GM18870 (cell line): Measurements from ENCODE around the gene MEAK7.

Experiments
- ATAC-seq: cut with Tn5 transposase; IDR thresholded peaks from one replicate; pipeline ENCODE4 v1.9.1; 2021; ENCODE audit warnings: moderate library complexity; ENCODE audit not compliant: unreplicated experiment

The MEAK7 gene

DNA sequence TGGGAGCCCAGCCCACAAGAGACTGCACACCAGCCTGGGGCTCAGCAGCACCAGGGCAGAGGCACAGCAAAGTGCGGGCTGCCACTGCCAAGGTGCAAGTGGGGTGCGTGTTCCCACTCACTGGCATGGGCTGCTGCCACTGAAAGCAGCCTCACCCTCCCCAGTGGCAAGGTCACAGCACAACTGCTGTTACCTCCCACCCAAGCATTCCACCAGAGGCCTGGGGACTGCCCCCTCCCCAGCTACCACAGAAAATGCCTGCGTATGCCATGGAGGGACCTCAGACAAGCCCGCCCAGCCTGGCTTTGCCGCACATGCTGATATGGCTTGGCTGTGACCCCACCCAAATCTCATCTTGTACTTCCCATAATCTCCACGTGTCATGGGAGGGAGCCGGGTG lies 33.1 kb downstream of the MEAK7 start:
- no peak for ATAC-seq

- ATAC-seq, result no peak
These were observed 36.8 kb downstream of the MEAK7 start for GRCh38 chr16:84467709-84468108.

DNA sequence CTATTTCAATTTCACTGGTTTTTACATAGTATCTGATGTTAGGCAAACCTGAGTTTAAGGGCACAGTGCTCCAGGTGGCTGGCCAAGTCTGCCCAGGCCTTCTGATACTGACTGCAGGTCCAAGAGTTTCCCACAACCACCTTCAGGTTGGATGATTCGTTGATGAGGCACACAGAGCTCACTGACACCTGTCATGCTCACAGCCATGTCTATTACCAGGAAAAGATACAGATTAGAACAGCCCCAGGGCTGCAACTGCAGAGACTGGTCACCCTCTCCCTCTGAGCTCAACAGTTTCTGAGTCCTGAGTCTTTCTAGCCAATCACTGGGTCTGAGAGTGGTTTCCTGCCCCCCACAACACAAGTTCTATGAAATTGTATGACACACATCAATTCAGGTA lies 37.2 kb downstream of the MEAK7 start:
- no peak for ATAC-seq

GRCh38 chr16:84466692-84467091 lies 37.8 kb downstream of the MEAK7 start:
- ATAC-seq, result no peak

GRCh38 chr16:84465154-84465553 lies 39.3 kb downstream of the MEAK7 start:
- no peak for ATAC-seq

GRCh38 chr16:84464116-84464515 lies 40.3 kb downstream of the MEAK7 start:
- no peak for ATAC-seq

DNA sequence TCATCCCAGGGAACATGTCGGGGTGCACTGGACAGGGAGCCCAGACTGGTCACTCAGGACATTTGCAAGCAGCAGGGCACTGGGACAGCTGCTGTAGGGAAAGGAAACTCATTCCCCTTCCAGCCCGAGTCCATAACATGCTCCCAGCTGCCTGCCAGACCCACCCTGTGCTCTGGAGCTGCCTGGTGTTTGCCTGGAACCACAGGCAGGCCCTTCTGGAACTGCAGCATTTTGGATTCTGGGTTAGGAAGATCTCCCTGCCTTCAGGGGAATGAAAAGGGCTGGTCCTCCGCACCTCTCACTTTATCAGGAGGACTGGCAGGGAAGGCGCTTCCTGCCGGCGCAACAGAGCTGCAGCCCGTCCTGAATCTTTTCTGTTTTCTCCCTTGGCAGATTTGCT lies 41.2 kb downstream of the MEAK7 start:
- no peak for ATAC-seq

DNA sequence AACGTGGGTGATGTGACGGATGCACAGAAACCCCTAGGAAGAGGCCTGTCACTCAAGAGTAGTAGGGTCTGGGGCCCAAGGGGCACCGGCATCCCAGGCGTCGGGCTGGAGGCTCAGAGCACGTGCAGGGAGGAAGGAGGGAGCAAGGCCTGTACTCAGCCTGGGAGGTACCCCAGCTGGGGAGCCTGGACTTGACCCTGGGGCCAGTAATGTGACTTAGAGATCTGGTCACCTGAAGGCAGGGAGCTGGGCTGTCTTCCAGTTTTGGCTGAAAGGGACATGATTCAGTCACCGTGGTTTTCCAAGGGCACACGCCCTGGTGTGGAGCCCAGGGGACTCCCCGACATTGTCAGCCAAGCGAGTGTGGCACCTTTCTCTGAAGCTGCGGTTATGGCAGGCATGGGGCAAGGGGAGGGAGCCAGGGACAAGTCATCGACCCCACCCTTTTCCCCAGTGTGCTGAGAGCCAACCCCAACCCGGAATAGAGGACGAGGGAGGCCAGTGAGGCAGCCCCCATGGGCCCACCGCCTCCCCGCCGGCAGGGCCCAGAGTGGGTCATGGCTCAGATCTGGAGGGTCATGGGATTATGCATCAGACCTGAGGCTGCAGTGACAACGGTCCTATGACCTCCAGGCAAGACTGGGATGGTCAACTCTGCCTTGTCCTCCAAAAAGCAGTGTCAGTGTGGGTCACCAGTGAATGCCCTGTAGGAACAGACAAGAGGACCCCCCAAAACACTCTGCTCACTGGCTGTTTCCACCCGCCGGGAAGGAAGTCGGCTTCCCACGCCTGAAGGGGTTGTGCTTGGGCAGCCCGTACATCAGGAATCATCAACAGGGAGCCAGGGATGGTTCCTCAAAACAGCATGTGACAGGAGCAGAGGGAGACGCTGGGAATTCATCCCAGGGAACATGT lies 41.9 kb downstream of the MEAK7 start:
- no peak for ATAC-seq

DNA sequence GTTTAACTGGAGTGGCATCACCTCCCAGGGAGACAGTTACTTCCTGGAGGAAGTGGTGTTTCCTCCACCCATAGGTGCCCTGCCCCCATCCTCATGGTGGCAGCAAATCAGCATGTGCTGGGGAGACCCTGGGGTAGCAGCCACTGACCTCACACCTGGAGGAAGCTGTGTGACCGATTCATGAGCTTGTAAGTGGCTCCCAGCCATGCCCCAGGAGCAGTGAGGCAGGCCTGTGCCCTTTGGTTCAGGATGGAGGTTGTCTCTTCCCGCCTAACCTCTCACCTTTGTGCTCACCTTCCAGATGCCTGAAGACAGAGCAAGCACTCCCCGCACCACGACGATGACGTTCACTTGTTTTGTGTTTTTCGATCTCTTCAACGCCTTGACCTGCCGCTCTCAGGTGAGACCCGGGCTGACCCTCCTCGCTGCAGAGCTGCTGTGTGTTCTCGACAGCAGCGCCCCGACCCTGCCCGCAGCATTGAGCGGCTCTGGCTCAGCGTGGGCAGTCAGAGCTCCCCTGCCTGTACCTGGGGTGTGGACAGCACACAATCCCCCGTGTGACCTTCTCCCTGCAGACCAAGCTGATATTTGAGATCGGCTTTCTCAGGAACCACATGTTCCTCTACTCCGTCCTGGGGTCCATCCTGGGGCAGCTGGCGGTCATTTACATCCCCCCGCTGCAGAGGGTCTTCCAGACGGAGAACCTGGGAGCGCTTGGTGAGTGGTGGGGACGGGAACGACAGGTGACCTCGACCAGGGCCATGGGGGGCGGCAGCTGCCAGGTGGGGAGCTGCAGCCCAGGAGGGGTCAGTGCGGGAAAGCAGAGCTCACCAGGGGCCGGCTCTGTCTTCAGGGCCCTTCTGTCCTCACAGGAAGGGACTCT lies 42.8 kb downstream of the MEAK7 start:
- no peak for ATAC-seq

- no peak for ATAC-seq
These were observed 43.4 kb downstream of the MEAK7 start for GRCh38 chr16:84461029-84461412.

DNA sequence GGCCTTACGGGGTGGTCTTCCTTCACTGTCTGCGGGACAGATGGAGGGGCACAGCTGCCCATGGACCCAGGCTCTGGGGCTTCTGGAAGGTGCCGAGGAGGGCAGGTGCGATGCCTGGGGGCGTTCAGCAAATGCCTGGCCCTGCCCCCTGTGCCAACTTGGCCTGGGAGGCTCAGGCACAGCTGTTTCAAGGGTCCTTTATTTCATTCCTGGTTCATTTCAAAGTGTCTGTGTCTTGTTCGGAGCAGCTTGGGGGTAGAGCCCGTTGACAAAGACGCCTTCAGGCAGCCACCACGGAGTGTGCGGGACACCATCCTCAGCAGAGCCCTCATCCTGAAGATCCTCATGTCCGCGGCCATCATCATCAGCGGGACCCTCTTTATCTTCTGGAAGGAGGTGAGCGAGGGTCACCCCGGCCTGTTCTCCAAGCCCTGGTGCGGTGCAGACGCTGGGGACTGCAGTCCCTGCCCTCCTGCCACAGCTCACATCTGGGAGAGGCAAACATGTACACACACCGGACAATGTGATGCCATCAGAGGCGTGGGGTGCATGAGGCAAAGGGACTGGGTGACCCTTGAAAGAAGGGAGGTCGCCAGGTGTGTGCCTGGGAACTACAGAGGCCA lies 43.9 kb downstream of the MEAK7 start:
- ATAC-seq, result no peak

DNA sequence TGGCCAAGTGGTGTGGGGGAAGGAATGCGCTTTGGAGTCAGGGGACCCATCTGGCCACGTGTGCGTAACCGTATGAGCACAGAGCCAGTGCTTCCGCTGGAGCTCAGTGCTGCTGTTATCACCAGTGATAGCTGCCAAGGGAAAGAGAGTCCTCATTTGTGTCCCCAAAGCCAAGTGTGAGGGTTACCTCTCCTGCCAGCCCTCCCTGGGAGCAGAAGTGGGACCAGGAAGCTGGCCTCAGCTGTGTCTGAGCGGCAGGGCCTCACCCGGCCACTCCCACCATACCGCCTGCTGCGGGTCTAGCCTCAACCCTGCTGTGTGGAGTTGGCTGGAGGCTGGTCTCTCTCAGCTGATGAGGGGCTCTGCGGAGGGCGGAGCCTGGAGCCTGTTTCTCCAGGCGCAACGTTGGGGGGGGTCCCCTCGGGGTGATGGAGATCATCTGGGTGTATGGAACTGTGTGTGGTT lies 44.5 kb downstream of the MEAK7 start:
- ATAC-seq, result no peak

DNA sequence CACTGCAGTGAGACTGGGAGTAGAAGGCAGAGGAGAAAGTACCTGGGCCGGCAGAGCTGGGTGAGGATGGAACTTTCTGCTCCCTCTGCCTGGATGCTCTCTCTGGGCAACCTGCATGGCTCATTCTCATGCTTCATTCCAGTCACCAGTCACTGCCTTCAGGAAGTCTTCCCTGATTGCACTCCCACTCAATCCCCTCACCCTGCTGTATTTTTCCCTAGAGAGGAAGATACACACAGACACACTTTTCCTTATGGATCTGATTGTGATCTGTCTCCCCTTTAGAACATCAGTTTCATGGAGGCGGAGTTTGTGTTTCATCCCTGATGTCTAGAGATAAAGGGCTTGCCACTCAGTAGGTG lies 44.9 kb downstream of the MEAK7 start:
- no peak for ATAC-seq

- no peak for ATAC-seq
These were observed 45.6 kb downstream of the MEAK7 start for GRCh38 chr16:84458606-84459532.

DNA sequence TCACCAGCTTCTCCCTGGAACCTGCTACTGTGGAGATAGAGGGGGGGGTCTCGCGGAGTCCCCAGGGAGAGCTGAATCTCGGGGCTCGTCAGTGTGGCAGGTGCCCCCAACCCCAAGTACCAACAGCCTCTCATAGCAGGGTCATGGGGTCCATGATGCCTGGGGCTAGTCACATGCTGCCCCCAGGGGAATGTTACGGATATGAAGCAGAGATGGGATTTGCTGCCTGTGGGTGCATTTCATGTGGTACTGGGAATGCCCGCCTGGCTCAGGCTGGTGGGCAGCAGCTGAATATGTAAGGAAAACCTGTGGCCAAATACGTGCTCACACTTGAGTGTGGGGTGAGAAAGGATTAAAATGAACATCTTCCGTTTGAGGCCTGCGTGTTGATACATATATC lies 49.4 kb downstream of the MEAK7 start:
- ATAC-seq, result no peak
